HEK293 (cell line): ENCODE data around the gene SYTL3.

Experiments
- CTCF ChIA-PET: fragments of 350-600 bp; formaldehyde crosslinking; extraction: SDS; loops from one replicate; lab custom pipeline; 2021; ENCODE audit warnings: antibody characterized with exemption; lab: Yijun Ruan, JAX
- POLR2A ChIA-PET: fragments of 300-600 bp; formaldehyde crosslinking; extraction: SDS; loops from one replicate; lab custom pipeline; 2020; ENCODE audit warnings: antibody characterized with exemption, inconsistent platforms; lab: Yijun Ruan, JAX
- H3K27ac ChIP-seq: fragments of 200-500 bp; sonication (Bioruptor generic); 2 replicates; pipeline ENCODE4 v1.5.1; 2014; ENCODE audit warnings: low read depth, low read length, control low read depth, inconsistent platforms; ENCODE audit errors: extremely low read depth
- H3K36me3 ChIP-seq, 2 experiments: fragments of 200-500 bp in 1 of 2; sonication (Bioruptor generic) in 1 of 2; 1 replicate in 1 of 2; 2 replicates in 1 of 2; pipeline ENCODE4 v1.5.1; 2014 to 2017; ENCODE audit warnings: inconsistent platforms in 2 of 2, low read length in 2 of 2; ENCODE audit not compliant: control insufficient read depth in 2 of 2, insufficient read depth in 1 of 2
- H3K4me1 ChIP-seq: fragments of 200-500 bp; sonication (Bioruptor generic); 2 replicates; pipeline ENCODE4 v1.5.1; 2014; ENCODE audit warnings: mild to moderate bottlenecking, low read length, inconsistent platforms; ENCODE audit not compliant: control insufficient read depth, insufficient read depth
- H3K4me3 ChIP-seq: 2 replicates; pipeline ENCODE4 v1.5.1; 2011; ENCODE audit warnings: low read depth, mild to moderate bottlenecking, control low read depth, low read length, moderate library complexity
- H3K9me3 ChIP-seq: fragments of 200-500 bp; sonication (Bioruptor generic); 2 replicates; pipeline ENCODE4 v1.5.1; 2014; ENCODE audit warnings: low read depth, low read length, inconsistent platforms; ENCODE audit not compliant: control insufficient read depth, insufficient read depth
- IKZF3 ChIP-seq: fragments of 450-650 bp; IDR thresholded peaks from 2 replicates; pipeline ENCODE4 v1.5.0; 2018; ENCODE audit warnings: missing biosample characterization, mild to moderate bottlenecking, missing genetic modification characterization, moderate library complexity
- REPIN1 ChIP-seq: fragments of 450-650 bp; formaldehyde crosslinking; IDR thresholded peaks from 2 replicates; pipeline ENCODE4 v1.5.1; 2017; ENCODE audit warnings: missing biosample characterization, missing genetic modification characterization, low read depth
- ZIC2 ChIP-seq: fragments of 450-650 bp; formaldehyde crosslinking; IDR thresholded peaks from 2 replicates; pipeline ENCODE4 v1.5.1; 2016; ENCODE audit warnings: missing biosample characterization, missing genetic modification characterization
- ZNF223 ChIP-seq: fragments of 450-650 bp; formaldehyde crosslinking; IDR thresholded peaks from 2 replicates; pipeline ENCODE4 v1.5.1; 2016; ENCODE audit warnings: missing biosample characterization, missing genetic modification characterization
- ZNF292 ChIP-seq: fragments of 450-650 bp; formaldehyde crosslinking; IDR thresholded peaks from 2 replicates; pipeline ENCODE4 v1.5.1; 2016; ENCODE audit warnings: low read depth, missing biosample characterization, missing genetic modification characterization, borderline replicate concordance
- ZNF311 ChIP-seq: fragments of 450-650 bp; formaldehyde crosslinking; IDR thresholded peaks from 2 replicates; pipeline ENCODE4 v1.5.1; 2017; ENCODE audit warnings: missing biosample characterization, missing genetic modification characterization, borderline replicate concordance
- ZNF398 ChIP-seq: fragments of 450-650 bp; formaldehyde crosslinking; IDR thresholded peaks from 2 replicates; pipeline ENCODE4 v1.5.1; 2017; ENCODE audit warnings: missing biosample characterization, missing genetic modification characterization
- ZNF501 ChIP-seq: fragments of 450-650 bp; formaldehyde crosslinking; IDR thresholded peaks from 2 replicates; pipeline ENCODE4 v1.5.1; 2016; ENCODE audit warnings: missing biosample characterization, missing genetic modification characterization
- ZNF600 ChIP-seq: fragments of 450-650 bp; formaldehyde crosslinking; IDR thresholded peaks from 2 replicates; pipeline ENCODE4 v1.5.1; 2016; ENCODE audit warnings: missing biosample characterization, missing genetic modification characterization
- ZNF621 ChIP-seq: fragments of 450-650 bp; formaldehyde crosslinking; IDR thresholded peaks from 2 replicates; pipeline ENCODE4 v1.5.1; 2017; ENCODE audit warnings: missing biosample characterization, missing genetic modification characterization
- ZNF639 ChIP-seq: fragments of 450-650 bp; formaldehyde crosslinking; IDR thresholded peaks from 2 replicates; pipeline ENCODE4 v1.5.1; 2016; ENCODE audit warnings: missing biosample characterization, missing genetic modification characterization
- ZNF658 ChIP-seq: fragments of 450-650 bp; formaldehyde crosslinking; IDR thresholded peaks from 2 replicates; pipeline ENCODE4; 2016; ENCODE audit warnings: missing biosample characterization, missing genetic modification characterization
- ZNF707 ChIP-seq: fragments of 450-650 bp; formaldehyde crosslinking; IDR thresholded peaks from 2 replicates; pipeline ENCODE4 v1.5.1; 2016; ENCODE audit warnings: missing biosample characterization, missing genetic modification characterization
- TF ChIP-seq, protein P1 (sequence below): fragments of 450-650 bp; formaldehyde crosslinking; IDR thresholded peaks from 2 replicates; pipeline ENCODE4 v1.5.1; 2016; ENCODE audit warnings: missing biosample characterization, missing genetic modification characterization

The SYTL3 gene

DNA sequence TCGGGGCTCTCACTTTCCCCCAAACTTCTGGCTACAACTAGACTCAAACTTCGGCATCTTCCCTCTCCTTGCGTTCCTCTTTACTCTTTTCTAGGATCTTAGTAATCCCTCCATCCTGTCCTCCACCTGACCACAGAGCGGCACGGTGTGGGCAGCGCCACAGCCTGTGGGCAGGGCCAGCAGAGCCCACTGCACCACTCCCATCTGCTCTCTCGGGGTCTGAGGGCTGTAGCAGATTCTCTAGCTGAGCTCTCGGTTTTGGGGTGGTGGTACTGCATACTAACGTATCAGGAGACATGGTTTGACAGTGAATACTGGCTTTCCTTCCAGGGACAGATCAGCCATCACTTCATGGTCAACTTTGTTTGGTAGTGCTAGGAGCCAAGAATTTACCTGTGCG lies 111.9 kb downstream of the SYTL3 start (continued):
- TF ChIP-seq, protein P1, sequence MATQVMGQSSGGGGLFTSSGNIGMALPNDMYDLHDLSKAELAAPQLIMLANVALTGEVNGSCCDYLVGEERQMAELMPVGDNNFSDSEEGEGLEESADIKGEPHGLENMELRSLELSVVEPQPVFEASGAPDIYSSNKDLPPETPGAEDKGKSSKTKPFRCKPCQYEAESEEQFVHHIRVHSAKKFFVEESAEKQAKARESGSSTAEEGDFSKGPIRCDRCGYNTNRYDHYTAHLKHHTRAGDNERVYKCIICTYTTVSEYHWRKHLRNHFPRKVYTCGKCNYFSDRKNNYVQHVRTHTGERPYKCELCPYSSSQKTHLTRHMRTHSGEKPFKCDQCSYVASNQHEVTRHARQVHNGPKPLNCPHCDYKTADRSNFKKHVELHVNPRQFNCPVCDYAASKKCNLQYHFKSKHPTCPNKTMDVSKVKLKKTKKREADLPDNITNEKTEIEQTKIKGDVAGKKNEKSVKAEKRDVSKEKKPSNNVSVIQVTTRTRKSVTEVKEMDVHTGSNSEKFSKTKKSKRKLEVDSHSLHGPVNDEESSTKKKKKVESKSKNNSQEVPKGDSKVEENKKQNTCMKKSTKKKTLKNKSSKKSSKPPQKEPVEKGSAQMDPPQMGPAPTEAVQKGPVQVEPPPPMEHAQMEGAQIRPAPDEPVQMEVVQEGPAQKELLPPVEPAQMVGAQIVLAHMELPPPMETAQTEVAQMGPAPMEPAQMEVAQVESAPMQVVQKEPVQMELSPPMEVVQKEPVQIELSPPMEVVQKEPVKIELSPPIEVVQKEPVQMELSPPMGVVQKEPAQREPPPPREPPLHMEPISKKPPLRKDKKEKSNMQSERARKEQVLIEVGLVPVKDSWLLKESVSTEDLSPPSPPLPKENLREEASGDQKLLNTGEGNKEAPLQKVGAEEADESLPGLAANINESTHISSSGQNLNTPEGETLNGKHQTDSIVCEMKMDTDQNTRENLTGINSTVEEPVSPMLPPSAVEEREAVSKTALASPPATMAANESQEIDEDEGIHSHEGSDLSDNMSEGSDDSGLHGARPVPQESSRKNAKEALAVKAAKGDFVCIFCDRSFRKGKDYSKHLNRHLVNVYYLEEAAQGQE = no peak

- POLR2A ChIA-PET = interaction anchor here (0.7 to 1.0 kb wide), 3 partner anchors 8 to 18 kb away, joined by 3 to 4 read pairs (median 3); no protein-coding TSS in a partner anchor
- no peaks in the 10 kb centered on the region for H3K9me3 ChIP-seq
- peaks cover 4% of the 10 kb centered on the region; the same call in 1 of the 2 replicates for H3K4me1 ChIP-seq
- H3K27ac ChIP-seq = no peak overlapping the region
- H3K36me3 ChIP-seq = peaks cover 3 to 42% of the 10 kb centered on the region in 2 experiments; a peak in 2 of 3 replicates
- no peak for TF ChIP-seq IKZF3 (tag by site-specific recombination)
- peak; percentile 59; the same call in 1 of the 2 replicates for TF ChIP-seq ZNF600 (tag by site-specific recombination)
- TF ChIP-seq ZNF707 (tag by site-specific recombination) = no peak
- CTCF ChIA-PET = interaction anchor here (0.9 to 1.7 kb wide), 3 partner anchors 43 to 58 kb away, joined by 3 to 6 read pairs (median 3); no protein-coding TSS in a partner anchor
- H3K4me3 ChIP-seq = no peak overlapping the region
Measured at GRCh38 chr6:158762787-158763433, 113.1 kb downstream of the SYTL3 start.

- H3K9me3 ChIP-seq = no peaks in the 10 kb centered on the region
- TF ChIP-seq REPIN1 (no peak), ZNF292 (no peak), ZIC2 (peak; percentile 41; the same call in 1 of the 2 replicates), ZNF658 (no peak), ZNF621 (tag by site-specific recombination) (no peak)
- H3K4me1 ChIP-seq = peaks cover under 1% of the 10 kb centered on the region; the same call in 1 of the 2 replicates
- ChIA-PET CTCF (interaction anchor here (0.9 to 1.7 kb wide), 3 partner anchors 44 to 59 kb away, joined by 3 to 6 read pairs (median 3); no protein-coding TSS in a partner anchor), POLR2A (interaction anchor here (1.0 kb wide), 2 partner anchors 7 to 18 kb away, joined by 3 to 4 read pairs; no protein-coding TSS in a partner anchor)
- H3K36me3 ChIP-seq = peaks cover 9 to 49% of the 10 kb centered on the region in 2 experiments; a peak in 2 of 3 replicates
- H3K4me3 ChIP-seq = no peak overlapping the region
- no peak overlapping the region for H3K27ac ChIP-seq
Measured at GRCh38 chr6:158763434-158764182, 113.8 kb downstream of the SYTL3 start.

- CTCF ChIA-PET = interaction anchor here (1.0 to 1.7 kb wide), 2 partner anchors 45 to 60 kb away, joined by 3 to 6 read pairs; no protein-coding TSS in a partner anchor
- no peaks in the 10 kb centered on the region for H3K4me1 ChIP-seq
- no peak overlapping the region for H3K27ac ChIP-seq
- TF ChIP-seq ZNF223 (tag by site-specific recombination) = no peak
- TF ChIP-seq ZNF501 (tag by site-specific recombination) = no peak
- no peak for TF ChIP-seq ZNF311
- no peak for TF ChIP-seq ZNF639 (tag by site-specific recombination)
- no peak for TF ChIP-seq ZNF398 (tag by site-specific recombination)
- POLR2A ChIA-PET = no interaction called here
- no peaks in the 10 kb centered on the region for H3K9me3 ChIP-seq
- H3K36me3 ChIP-seq = peaks cover 12 to 56% of the 10 kb centered on the region in 2 experiments
- H3K4me3 ChIP-seq = no peak overlapping the region
Measured at GRCh38 chr6:158764183-158764849, 114.5 kb downstream of the SYTL3 start.
